Lung (tissue), 12 donors: Measurements from ENCODE around the gene AQP12B. TPM values are rescaled to one million over a fixed set of nuclear protein-coding genes. Genes with fewer than 3 reads are reported as not detected.
A peak's percentile ranks its signal among the peaks of the same experiment; 100 is the strongest.

ENCODE experiments used
- ATAC-seq: fragments of 200-7000 bp; cut with Tn5 transposase; one replicate; pipeline ENCODE4 v1.9.1; 2020; ENCODE audit warnings: moderate number of reproducible peaks; ENCODE audit not compliant: insufficient read depth, low FRiP score
- DNase-seq, 3 donors: peaks; one replicate each; pipeline ENCODE4 v3.0.0-alpha.2; 2013 to 2017
- H3K27ac ChIP-seq, 2 donors: one replicate each; pipeline ENCODE4 v1.5.1; 2013; ENCODE audit warnings: mild to moderate bottlenecking in 2 of 2, moderate library complexity in 2 of 2, control low read depth in 1 of 2, inconsistent platforms in 1 of 2, low read depth in 1 of 2, low read length in 1 of 2
- H3K27me3 ChIP-seq, 3 donors: one replicate each; pipeline ENCODE4 v1.5.1; 2013; ENCODE audit warnings: low read length in 2 of 3; ENCODE audit not compliant: control insufficient read depth in 3 of 3, insufficient read depth in 3 of 3
- H3K36me3 ChIP-seq, 4 donors: one replicate each; pipeline ENCODE4 v1.5.1; 2013; ENCODE audit warnings: low read length in 4 of 4, mild to moderate bottlenecking in 1 of 4, moderate library complexity in 1 of 4; ENCODE audit not compliant: control insufficient read depth in 4 of 4, insufficient read depth in 4 of 4
- H3K4me1 ChIP-seq, 5 donors: one replicate each; pipeline ENCODE4 v1.5.1; 2013; ENCODE audit warnings: low read length in 5 of 5, mild to moderate bottlenecking in 2 of 5, moderate library complexity in 1 of 5; ENCODE audit not compliant: control insufficient read depth in 5 of 5, insufficient read depth in 5 of 5
- H3K4me3 ChIP-seq: one replicate; pipeline ENCODE4 v1.5.1; 2013; ENCODE audit warnings: mild to moderate bottlenecking, control low read depth, moderate library complexity
- H3K9ac ChIP-seq, 2 donors: one replicate each; pipeline ENCODE4 v1.5.1; 2013; ENCODE audit warnings: low read length in 2 of 2, control low read depth in 1 of 2; ENCODE audit not compliant: insufficient read depth in 1 of 2
- H3K9me3 ChIP-seq, 4 donors: one replicate each; pipeline ENCODE4 v1.5.1; 2013; ENCODE audit warnings: low read length in 3 of 4, mild to moderate bottlenecking in 1 of 4, moderate library complexity in 1 of 4; ENCODE audit not compliant: control insufficient read depth in 4 of 4, insufficient read depth in 3 of 4
- CTCF ChIP-seq: IDR thresholded peaks from 2 replicates; pipeline ENCODE4 v1.5.1; 2012; ENCODE audit warnings: mild to moderate bottlenecking; ENCODE audit errors: control extremely low read depth, extremely low read depth
- WGBS, 2 donors: extraction: QIAGEN DNeasy Blood & Tissue Kit; methylation state at CpG; one replicate each; pipeline ENCODE4 v1.1.7; 2013; 5-methylcytosine and 5-hydroxymethylcytosine counted together
- polyA plus RNA-seq, 2 donors: library from polyadenylated mRNA; stranded (reverse); fragments of 200-250 nt; gene quantifications; one replicate each; pipeline ENCODE4 v1.2.1, GENCODE V29; 2013
- total RNA-seq, 2 donors: library from RNA; depleted of rRNA in 1 of 2; stranded (reverse); fragments of >200 nt in 1 of 2; gene quantifications; one replicate each; pipeline ENCODE4 v1.2.1, GENCODE V29; 2014 to 2021
- donor health status: control.
- donor health status: control.
- donor health status: Bipolar disorder and iron deficiency.
- donor health status: healthy.
- donor health status: DM: yes; HTN: yes; CAD: no.

The AQP12B gene
- total and polyA plus RNA-seq, 4 donors: 0.15 TPM; not detected in 3

DNA sequence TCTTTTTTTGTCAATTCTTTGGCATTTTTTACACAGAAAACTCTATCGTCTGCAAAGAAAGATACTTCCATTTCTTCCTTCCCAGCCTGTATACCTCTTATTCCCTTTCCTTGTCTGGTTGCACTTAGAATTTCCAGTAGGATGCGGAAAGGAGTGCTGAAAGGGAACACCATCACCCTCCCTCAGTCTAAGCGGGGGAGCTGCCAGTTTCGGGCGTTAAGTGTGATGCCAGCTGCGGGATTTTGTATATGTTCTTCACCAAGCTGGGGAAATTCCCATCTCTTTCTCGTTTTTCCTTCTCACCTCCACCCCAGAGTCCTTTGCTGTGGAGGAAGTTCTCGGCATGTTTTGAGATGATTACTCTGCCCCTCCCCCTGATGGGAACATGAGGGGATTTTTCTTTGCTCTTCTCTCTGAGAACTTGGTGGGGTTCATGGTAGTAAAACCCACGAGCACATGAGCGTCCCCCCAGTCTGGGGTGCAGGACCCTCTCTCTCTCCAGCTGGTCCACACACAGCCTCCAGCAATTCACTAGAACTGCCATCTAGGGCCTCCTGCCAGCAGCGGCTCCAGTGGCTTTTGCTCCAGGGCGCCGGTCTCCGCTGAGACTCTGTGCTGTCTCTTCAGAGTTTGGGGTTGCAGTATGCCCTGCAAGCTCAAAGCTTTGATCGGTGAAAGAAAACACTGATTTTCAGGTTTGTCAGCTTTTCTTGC lies 24.5 kb upstream of the AQP12B start:
- ATAC-seq (no peak), DNase-seq (no peak)
- 68 to 77% methylated on average over 15 of the region's 15 CpGs for WGBS, 2 donors
- H3K9ac ChIP-seq: no peak overlapping the region
- H3K4me1 ChIP-seq: peaks cover 0 to 2% (median 0%) of the 10 kb centered on the region in 5 donors
- peaks cover 0 to 1% (median 0%) of the 10 kb centered on the region in 4 donors for H3K9me3 ChIP-seq
- H3K36me3 ChIP-seq: no peaks in the 10 kb centered on the region
- no peak for TF ChIP-seq CTCF
- no peak overlapping the region for H3K4me3 ChIP-seq
- H3K27me3 ChIP-seq: peaks cover 0 to 2% (median 0%) of the 10 kb centered on the region in 3 donors
- no peak overlapping the region for H3K27ac ChIP-seq

DNA sequence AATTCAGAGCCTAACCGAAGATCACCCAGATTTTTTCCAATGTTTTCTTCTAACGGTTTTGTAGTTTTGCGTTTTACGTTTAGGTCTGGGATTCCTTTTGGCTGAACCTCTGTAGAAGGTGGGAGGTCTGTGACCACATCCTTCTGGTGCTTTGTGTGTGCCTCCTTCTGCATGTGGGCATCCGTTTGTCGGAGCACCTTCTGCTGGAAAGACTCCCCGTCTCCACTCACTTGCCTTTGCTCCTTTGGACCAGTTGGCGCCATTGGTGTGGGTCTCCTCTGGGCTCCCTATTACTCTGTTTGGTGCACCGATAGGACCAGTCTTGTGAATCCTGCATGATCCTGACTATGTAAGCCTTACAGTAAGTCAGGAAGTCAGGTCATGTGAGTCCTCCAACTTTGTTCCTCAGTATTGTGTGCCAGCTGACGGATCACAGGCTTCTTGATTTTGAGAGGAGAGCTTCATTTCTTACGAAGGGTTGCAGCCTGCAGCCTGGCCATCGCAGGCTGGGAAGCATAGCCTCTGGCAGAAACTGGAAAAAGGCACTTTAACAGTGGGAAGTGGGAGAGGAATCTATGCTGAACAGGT lies 22.6 kb upstream of the AQP12B start:
- Histone ChIP-seq H3K4me3 (no peak overlapping the region), H3K27me3 (peaks cover 0 to 5% (median 0%) of the 10 kb centered on the region in 3 donors), H3K9ac (no peak overlapping the region), H3K36me3 (no peaks in the 10 kb centered on the region), H3K9me3 (peaks cover 0 to 1% (median 0%) of the 10 kb centered on the region in 4 donors), H3K4me1 (peaks cover 0 to 2% (median 0%) of the 10 kb centered on the region in 5 donors), H3K27ac (no peak overlapping the region)
- no peak for TF ChIP-seq CTCF
- ATAC-seq (no peak), DNase-seq (peak; percentile 25 to 72 (median 66))
- 31 to 57% methylated on average over 12 of the region's 12 CpGs for WGBS, 2 donors

- peaks cover 0 to 1% (median 0%) of the 10 kb centered on the region in 4 donors for H3K9me3 ChIP-seq
- ATAC-seq (no peak), DNase-seq (no peak)
- no peaks in the 10 kb centered on the region for H3K36me3 ChIP-seq
- peaks cover 0 to 2% (median 0%) of the 10 kb centered on the region in 5 donors for H3K4me1 ChIP-seq
- no peak overlapping the region for H3K4me3 ChIP-seq
- H3K27ac ChIP-seq: no peak overlapping the region
- 69 to 78% methylated on average over 19 of the region's 19 CpGs for WGBS, 2 donors
- H3K27me3 ChIP-seq: peaks cover 0 to 5% (median 0%) of the 10 kb centered on the region in 3 donors
- TF ChIP-seq CTCF: no peak
- H3K9ac ChIP-seq: no peak overlapping the region
These were observed 22.0 kb upstream of the AQP12B start for GRCh38 chr2:240704651-240705050.
